HG03103 (cell line): Measurements from ENCODE around the gene FALEC.
"Not testable (repeated sequence)": the region's sequence is repeated elsewhere in the genome, so short reads cannot be mapped to it uniquely, and the experiment has no call there.

Experiments
- ATAC-seq: cut with Tn5 transposase; IDR thresholded peaks from one replicate; pipeline ENCODE4 v1.9.1; 2021; ENCODE audit warnings: low read depth; ENCODE audit not compliant: unreplicated experiment

Gene FALEC

GRCh38 chr1:150568594-150568966 lies 53.0 kb downstream of the FALEC start:
- ATAC-seq = no peak

GRCh38 chr1:150572918-150573647 lies 57.5 kb downstream of the FALEC start:
- no peak for ATAC-seq

GRCh38 chr1:150573648-150574071 lies 58.1 kb downstream of the FALEC start:
- not testable (repeated sequence) for ATAC-seq

GRCh38 chr1:150574260-150575071 lies 58.9 kb downstream of the FALEC start:
- no peak for ATAC-seq

GRCh38 chr1:150575072-150575489 lies 59.5 kb downstream of the FALEC start:
- no peak for ATAC-seq

- no peak for ATAC-seq
These were observed 60.2 kb downstream of the FALEC start for GRCh38 chr1:150575518-150576366.

GRCh38 chr1:150576367-150576711 lies 60.8 kb downstream of the FALEC start:
- ATAC-seq = no peak

GRCh38 chr1:150576794-150577556 lies 61.4 kb downstream of the FALEC start:
- no peak for ATAC-seq

GRCh38 chr1:150577557-150578271 lies 62.2 kb downstream of the FALEC start:
- no peak for ATAC-seq

GRCh38 chr1:150578272-150579109 lies 62.9 kb downstream of the FALEC start:
- no peak for ATAC-seq

- ATAC-seq = peak; percentile 80
These were observed 63.8 kb downstream of the FALEC start, which contains the start of gene MCL1 for GRCh38 chr1:150579110-150579944. Gene MCL1, minus strand, starts transcription at chr1:150579610. Its CDS starts 80 bp downstream, at chr1:150579530.

- ATAC-seq = no peak
These were observed 64.5 kb downstream of the FALEC start for GRCh38 chr1:150579945-150580642.

- ATAC-seq = not testable (repeated sequence)
These were observed 65.4 kb downstream of the FALEC start for GRCh38 chr1:150580966-150581365.

- ATAC-seq = not testable (repeated sequence)
These were observed 65.9 kb downstream of the FALEC start for GRCh38 chr1:150581437-150581836.

- ATAC-seq = not testable (repeated sequence)
These were observed 66.4 kb downstream of the FALEC start for GRCh38 chr1:150581962-150582361.

GRCh38 chr1:150582371-150582770 lies 66.8 kb downstream of the FALEC start:
- ATAC-seq = no peak
